Measurements from ENCODE around the gene PTPRT. TPM values are rescaled to one million over a fixed set of nuclear protein-coding genes. Genes with fewer than 3 reads are reported as not detected.

PTPRT gene
- total RNA-seq, 1 donor from 2014 or later = 23.5 TPM

DNA sequence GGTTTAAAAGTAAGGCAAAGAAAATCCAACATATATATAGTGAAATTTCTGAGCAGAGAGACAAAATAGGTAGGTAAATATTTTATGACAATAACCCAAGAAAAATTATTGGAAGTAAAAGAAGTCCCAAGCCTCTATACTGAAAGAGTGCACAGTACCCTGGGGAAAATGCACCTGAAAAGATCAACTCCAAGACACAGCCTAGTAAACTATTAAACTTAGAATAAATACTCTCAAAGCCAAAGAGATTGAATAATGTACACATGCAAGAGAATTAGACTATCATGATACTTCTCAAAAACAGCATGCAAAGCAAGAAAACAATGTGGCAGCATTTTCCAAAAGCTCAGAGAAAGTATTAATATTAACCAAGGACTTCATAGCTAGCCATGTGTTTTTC is 894.7 kb downstream of the PTPRT start:
- intact Hi-C loops (cut with DNase I) = no loop called here
- Histone ChIP-seq H3K27ac (no peak overlapping the region), H3K4me3 (no peak overlapping the region), H3K4me1 (no peaks in the 10 kb centered on the region), H3K36me3 (no peaks in the 10 kb centered on the region), H3K9me3 (no peaks in the 10 kb centered on the region), H3K27me3 (no peaks in the 10 kb centered on the region)
- DNase-seq (ENCODE audit: low spot score in 2 of 2) = no peak
- TF ChIP-seq, protein P1, sequence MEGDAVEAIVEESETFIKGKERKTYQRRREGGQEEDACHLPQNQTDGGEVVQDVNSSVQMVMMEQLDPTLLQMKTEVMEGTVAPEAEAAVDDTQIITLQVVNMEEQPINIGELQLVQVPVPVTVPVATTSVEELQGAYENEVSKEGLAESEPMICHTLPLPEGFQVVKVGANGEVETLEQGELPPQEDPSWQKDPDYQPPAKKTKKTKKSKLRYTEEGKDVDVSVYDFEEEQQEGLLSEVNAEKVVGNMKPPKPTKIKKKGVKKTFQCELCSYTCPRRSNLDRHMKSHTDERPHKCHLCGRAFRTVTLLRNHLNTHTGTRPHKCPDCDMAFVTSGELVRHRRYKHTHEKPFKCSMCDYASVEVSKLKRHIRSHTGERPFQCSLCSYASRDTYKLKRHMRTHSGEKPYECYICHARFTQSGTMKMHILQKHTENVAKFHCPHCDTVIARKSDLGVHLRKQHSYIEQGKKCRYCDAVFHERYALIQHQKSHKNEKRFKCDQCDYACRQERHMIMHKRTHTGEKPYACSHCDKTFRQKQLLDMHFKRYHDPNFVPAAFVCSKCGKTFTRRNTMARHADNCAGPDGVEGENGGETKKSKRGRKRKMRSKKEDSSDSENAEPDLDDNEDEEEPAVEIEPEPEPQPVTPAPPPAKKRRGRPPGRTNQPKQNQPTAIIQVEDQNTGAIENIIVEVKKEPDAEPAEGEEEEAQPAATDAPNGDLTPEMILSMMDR (IDR thresholded peaks at IDR 0.05) = no peak

GRCh38 chr20:42281801-42282200 is 907.9 kb downstream of the PTPRT start:
- Histone ChIP-seq H3K27me3 (no peaks in the 10 kb centered on the region), H3K36me3 (no peaks in the 10 kb centered on the region), H3K9me3 (no peaks in the 10 kb centered on the region), H3K4me3 (no peak overlapping the region), H3K27ac (no peak overlapping the region), H3K4me1 (no peaks in the 10 kb centered on the region)
- intact Hi-C loops (cut with DNase I) = no loop called here
- TF ChIP-seq, protein P1 (IDR thresholded peaks at IDR 0.05) = no peak
- no peak for DNase-seq (ENCODE audit: low spot score in 2 of 2)

DNA sequence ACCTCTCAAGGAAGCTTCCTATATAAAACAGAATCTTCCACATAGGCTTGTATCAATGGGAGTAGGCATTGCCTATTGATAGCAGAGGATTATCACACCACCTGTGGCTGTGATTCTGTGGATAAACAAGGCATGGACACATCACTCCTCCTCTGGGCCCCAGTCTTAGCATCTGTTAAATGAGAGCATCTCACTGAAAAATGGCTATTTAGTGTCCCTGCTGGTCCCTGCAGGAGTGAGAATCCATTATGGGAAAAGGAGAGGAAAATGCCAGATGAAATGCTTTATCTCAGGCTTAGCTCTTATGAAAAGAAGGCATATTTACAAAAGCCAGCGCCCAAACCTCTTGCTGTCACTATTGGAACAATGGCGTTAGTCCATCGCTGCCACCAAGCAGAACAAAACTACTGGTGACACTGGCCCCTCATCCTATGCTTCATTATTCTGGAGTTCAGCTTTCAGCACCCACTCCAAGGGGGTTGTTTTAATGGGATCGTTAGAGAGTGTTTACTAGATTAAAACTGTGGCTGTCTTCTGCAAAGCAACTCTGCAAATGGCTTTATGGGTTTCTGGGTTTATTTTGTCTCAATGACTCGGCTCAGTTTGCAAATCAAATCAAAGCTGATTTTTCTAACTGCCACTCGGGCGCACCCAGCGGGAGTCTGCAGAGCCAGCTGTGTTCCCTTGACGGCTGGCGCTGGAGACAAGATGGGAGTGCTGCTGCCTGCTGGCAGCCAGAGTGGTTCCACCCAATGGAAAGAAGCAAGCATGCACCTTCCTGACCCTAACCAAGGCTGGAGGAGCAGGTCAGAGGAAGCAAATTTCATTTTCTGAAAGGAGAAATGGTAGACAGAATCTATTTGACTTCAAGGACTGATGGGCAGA is 912.7 kb downstream of the PTPRT start:
- H3K27me3 ChIP-seq = no peaks in the 10 kb centered on the region
- intact Hi-C loops (cut with DNase I) = no loop called here
- H3K27ac ChIP-seq = no peak overlapping the region
- no peak for DNase-seq (ENCODE audit: low spot score in 2 of 2)
- H3K4me3 ChIP-seq = no peak overlapping the region
- H3K36me3 ChIP-seq = no peaks in the 10 kb centered on the region
- H3K4me1 ChIP-seq = no peaks in the 10 kb centered on the region
- no peaks in the 10 kb centered on the region for H3K9me3 ChIP-seq
- TF ChIP-seq, protein P1 (IDR thresholded peaks at IDR 0.05) = no peak

DNA sequence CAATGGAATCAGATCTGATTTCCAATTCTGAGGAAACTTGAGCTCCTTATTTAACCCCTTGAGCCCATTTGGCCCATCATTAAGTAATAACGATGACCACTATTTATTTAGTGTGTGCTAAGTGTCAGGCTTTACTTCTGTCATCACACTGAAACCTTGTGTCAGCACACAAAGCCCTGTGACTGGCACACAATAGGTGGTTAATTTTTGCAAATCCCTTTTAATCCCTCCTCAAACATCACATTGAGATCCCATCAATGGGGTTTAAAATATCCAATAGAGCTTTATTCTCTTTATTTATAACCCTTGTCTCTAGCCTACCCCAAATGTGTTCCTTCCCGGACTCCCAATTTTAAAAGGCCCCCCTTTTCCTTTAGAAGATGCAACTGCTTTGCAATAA is 914.7 kb downstream of the PTPRT start:
- DNase-seq (ENCODE audit: low spot score in 2 of 2) = no peak
- intact Hi-C loops (cut with DNase I) = no loop called here
- no peaks in the 10 kb centered on the region for H3K9me3 ChIP-seq
- H3K27me3 ChIP-seq = no peaks in the 10 kb centered on the region
- no peaks in the 10 kb centered on the region for H3K36me3 ChIP-seq
- TF ChIP-seq, protein P1 (IDR thresholded peaks at IDR 0.05) = no peak
- no peaks in the 10 kb centered on the region for H3K4me1 ChIP-seq
- no peak overlapping the region for H3K4me3 ChIP-seq
- H3K27ac ChIP-seq = no peak overlapping the region

DNA sequence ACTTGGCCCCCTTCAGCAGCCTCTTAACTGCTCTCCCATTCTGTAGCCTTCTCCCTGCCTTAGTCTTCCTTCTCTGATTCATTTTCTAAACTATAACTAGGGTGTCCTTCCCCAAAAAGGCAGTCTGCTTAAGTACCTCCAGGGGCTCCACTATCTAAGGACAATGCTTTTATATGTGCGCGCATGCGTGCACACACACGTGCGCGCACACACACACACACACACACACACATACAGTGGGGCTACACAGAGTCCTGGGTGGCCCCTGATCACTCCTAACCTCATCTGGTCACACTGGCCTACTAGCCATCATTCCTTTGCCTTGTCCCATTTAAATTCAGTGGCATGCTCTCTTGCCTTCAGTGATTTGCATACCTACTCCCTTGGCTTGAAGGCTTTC is 917.2 kb downstream of the PTPRT start:
- TF ChIP-seq, protein P1 (IDR thresholded peaks at IDR 0.05) = no peak
- Histone ChIP-seq H3K4me1 (no peaks in the 10 kb centered on the region), H3K27me3 (no peaks in the 10 kb centered on the region), H3K36me3 (no peaks in the 10 kb centered on the region), H3K4me3 (no peak overlapping the region), H3K27ac (no peak overlapping the region), H3K9me3 (no peaks in the 10 kb centered on the region)
- DNase-seq (ENCODE audit: low spot score in 2 of 2) = no peak
- intact Hi-C loops (cut with DNase I) = no loop called here
